Measurements from ENCODE around the gene NDUFB6. TPM values are rescaled to one million over a fixed set of nuclear protein-coding genes. Genes with fewer than 3 reads are reported as not detected.

NDUFB6 gene
- total RNA-seq, 1 experiment from 2014 or later = 74.6 TPM

DNA sequence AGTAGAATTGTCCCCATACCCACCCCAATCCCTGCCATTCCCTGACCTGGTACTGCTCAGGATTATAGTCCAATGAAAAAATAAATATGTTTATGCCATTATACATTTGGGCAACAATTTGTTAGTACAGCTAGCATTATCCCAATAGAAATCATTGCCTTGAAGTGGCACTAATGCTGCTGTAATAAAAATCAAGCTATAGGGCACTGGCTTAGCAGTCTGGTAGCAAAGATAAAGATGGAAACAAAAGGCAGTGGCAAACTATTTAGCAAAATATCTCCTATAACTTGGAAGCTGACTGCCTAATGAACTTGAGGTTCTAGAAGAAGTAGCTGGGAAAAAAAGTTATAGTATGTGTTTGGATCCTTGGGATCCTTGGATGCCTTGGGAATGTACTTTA is 18.4 kb downstream of the NDUFB6 start:
- TF ChIP-seq, protein P1, sequence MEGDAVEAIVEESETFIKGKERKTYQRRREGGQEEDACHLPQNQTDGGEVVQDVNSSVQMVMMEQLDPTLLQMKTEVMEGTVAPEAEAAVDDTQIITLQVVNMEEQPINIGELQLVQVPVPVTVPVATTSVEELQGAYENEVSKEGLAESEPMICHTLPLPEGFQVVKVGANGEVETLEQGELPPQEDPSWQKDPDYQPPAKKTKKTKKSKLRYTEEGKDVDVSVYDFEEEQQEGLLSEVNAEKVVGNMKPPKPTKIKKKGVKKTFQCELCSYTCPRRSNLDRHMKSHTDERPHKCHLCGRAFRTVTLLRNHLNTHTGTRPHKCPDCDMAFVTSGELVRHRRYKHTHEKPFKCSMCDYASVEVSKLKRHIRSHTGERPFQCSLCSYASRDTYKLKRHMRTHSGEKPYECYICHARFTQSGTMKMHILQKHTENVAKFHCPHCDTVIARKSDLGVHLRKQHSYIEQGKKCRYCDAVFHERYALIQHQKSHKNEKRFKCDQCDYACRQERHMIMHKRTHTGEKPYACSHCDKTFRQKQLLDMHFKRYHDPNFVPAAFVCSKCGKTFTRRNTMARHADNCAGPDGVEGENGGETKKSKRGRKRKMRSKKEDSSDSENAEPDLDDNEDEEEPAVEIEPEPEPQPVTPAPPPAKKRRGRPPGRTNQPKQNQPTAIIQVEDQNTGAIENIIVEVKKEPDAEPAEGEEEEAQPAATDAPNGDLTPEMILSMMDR (IDR thresholded peaks at IDR 0.05; ENCODE audit: insufficient read depth in 1 of 2, low read depth in 1 of 2, low read length in 1 of 2, severe bottlenecking in 1 of 2, unreplicated experiment in 1 of 2) = no peak
- ChIA-PET POLR2A (no interaction called here), CTCF (no interaction called here)
- no peak for DNase-seq
- intact Hi-C loops (cut with micrococcal nuclease; ENCODE audit: unreplicated experiment) = no loop called here
- Mint-ChIP-seq H3K27me3 (ENCODE audit: insufficient read depth, unreplicated experiment) (no peaks in the 10 kb centered on the region), H3K4me3 (ENCODE audit: unreplicated experiment) (no peak overlapping the region), H3K4me1 (ENCODE audit: low read depth, unreplicated experiment) (peaks cover 7% of the 10 kb centered on the region), H3K36me3 (ENCODE audit: insufficient read depth, unreplicated experiment) (peaks cover 36% of the 10 kb centered on the region), H3K27ac (ENCODE audit: unreplicated experiment) (no peak overlapping the region), H3K9me3 (ENCODE audit: unreplicated experiment) (no peaks in the 10 kb centered on the region)
- BruUV-seq (replicated peaks) = no TSS peak
- no peak overlapping the region for H3K4me3 ChIP-seq (ENCODE audit: low read depth, low read length)
- no peaks in the 10 kb centered on the region for H3K9me3 ChIP-seq
- no peaks in the 10 kb centered on the region for H3K36me3 ChIP-seq (ENCODE audit: control insufficient read depth, insufficient read depth, low read length)
- no peaks in the 10 kb centered on the region for H3K4me1 ChIP-seq
- H3K27me3 ChIP-seq (replicated peaks; ENCODE audit: control insufficient read depth, insufficient read depth, low read length) = no peaks in the 10 kb centered on the region

DNA sequence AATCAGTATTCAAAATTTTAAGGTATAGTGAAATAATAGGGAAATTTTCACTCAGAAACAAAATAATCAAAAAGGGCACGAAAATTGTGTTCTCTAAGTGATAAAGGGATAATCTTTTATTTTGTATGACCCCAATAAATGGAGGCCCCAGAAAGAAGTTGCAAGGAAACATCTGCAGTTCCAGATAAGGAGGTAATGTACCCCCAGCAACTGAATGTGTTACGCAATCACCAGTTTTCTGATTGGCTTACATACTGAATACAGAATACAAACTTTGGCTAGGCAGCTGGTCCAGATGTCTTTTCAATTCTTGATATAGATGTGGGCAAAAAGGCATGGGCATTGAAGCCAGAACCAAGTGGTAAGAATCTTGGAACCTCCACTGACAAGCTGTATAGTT is 18.9 kb downstream of the NDUFB6 start:
- ChIA-PET POLR2A (no interaction called here), CTCF (no interaction called here)
- no TSS peak for BruUV-seq (replicated peaks)
- peaks cover 7% of the 10 kb centered on the region for H3K4me1 Mint-ChIP-seq (ENCODE audit: low read depth, unreplicated experiment)
- H3K27me3 ChIP-seq (replicated peaks; ENCODE audit: control insufficient read depth, insufficient read depth, low read length) = no peaks in the 10 kb centered on the region
- no peaks in the 10 kb centered on the region for H3K4me1 ChIP-seq
- no peaks in the 10 kb centered on the region for H3K9me3 ChIP-seq
- DNase-seq = no peak
- peaks cover 34% of the 10 kb centered on the region for H3K36me3 Mint-ChIP-seq (ENCODE audit: insufficient read depth, unreplicated experiment)
- TF ChIP-seq, protein P1 (IDR thresholded peaks at IDR 0.05; ENCODE audit: insufficient read depth in 1 of 2, low read depth in 1 of 2, low read length in 1 of 2, severe bottlenecking in 1 of 2, unreplicated experiment in 1 of 2) = no peak
- H3K36me3 ChIP-seq (ENCODE audit: control insufficient read depth, insufficient read depth, low read length) = no peaks in the 10 kb centered on the region
- intact Hi-C loops (cut with micrococcal nuclease; ENCODE audit: unreplicated experiment) = no loop called here
- no peaks in the 10 kb centered on the region for H3K27me3 Mint-ChIP-seq (ENCODE audit: insufficient read depth, unreplicated experiment)
- no peak overlapping the region for H3K27ac Mint-ChIP-seq (ENCODE audit: unreplicated experiment)
- no peak overlapping the region for H3K4me3 ChIP-seq (ENCODE audit: low read depth, low read length)
- no peak overlapping the region for H3K4me3 Mint-ChIP-seq (ENCODE audit: unreplicated experiment)
- no peaks in the 10 kb centered on the region for H3K9me3 Mint-ChIP-seq (ENCODE audit: unreplicated experiment)

DNA sequence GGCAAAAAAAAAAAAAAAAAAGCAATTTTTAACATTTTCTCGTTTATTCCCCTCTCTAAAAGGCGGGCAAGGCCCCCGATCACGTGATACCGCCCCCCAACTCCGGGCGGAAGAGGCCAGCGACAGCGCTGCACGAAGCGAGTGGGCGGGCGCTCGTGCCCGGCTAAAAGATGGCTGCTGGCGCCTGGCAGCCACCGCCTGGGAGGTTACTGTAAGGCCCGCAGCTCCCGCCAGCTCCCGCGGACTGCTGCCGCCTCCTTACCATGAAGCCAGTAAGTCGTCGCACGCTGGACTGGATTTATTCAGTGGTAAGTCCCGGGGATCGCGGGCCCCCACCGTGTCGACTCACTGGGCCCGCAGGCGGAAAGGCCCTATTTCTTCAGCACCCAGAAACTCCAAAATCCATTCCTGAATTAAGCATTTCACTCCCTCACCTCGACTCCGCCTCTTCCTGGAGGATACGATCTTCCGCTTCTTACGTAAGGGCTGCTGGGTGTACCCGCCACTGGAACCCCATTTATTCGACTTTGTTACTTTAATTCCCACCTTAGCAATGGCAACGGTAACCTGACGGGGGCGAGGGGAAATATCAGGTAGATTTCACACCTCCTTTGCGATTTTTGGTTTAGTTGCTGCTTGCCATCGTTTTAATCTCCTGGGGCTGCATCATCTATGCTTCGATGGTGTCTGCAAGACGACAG is 20.6 kb downstream of the NDUFB6 start, which contains the start of the genes SMIM27 and TOPORS:
Gene SMIM27 (plus strand): TSS at position 156 of the 701 bp plus-strand sequence. CDS start 108 bp downstream, at position 264.
Gene TOPORS (minus strand): TSS at position 415 of the 701 bp plus-strand sequence. CDS start 150 bp downstream, at position 265.
- Histone ChIP-seq H3K4me3 (ENCODE audit: low read depth, low read length) (peak within 1 kb of the TSS; percentile 87), H3K4me1 (no peaks in the 10 kb centered on the region), H3K9me3 (no peaks in the 10 kb centered on the region), H3K36me3 (ENCODE audit: control insufficient read depth, insufficient read depth, low read length) (no peaks in the 10 kb centered on the region), H3K27me3 (replicated peaks; ENCODE audit: control insufficient read depth, insufficient read depth, low read length) (no peaks in the 10 kb centered on the region)
- Mint-ChIP-seq H3K36me3 (ENCODE audit: insufficient read depth, unreplicated experiment) (peaks cover 31% of the 10 kb centered on the region), H3K27ac (ENCODE audit: unreplicated experiment) (peak within 1 kb of the TSS; percentile 96), H3K4me3 (ENCODE audit: unreplicated experiment) (peak within 1 kb of the TSS; percentile 93), H3K27me3 (ENCODE audit: insufficient read depth, unreplicated experiment) (no peaks in the 10 kb centered on the region), H3K4me1 (ENCODE audit: low read depth, unreplicated experiment) (peaks cover 7% of the 10 kb centered on the region), H3K9me3 (ENCODE audit: unreplicated experiment) (no peaks in the 10 kb centered on the region)
- DNase-seq = peak; percentile 87 to 89
- POLR2A ChIA-PET = interaction anchor here (0.7 to 1.5 kb wide), 2 partner anchors 27 to 167 kb away, joined by 3 read pairs; partner anchors contain the start of gene RIGI
- CTCF ChIA-PET = interaction anchor here (0.7 to 3.1 kb wide), 2 partner anchors 20 to 200 kb away, joined by 4 to 25 read pairs; partner anchors contain the start of gene NDUFB6
- intact Hi-C loops (cut with micrococcal nuclease; ENCODE audit: unreplicated experiment) = loop anchor here (1.0 kb wide), 2 partner anchors 20 to 168 kb away; partner anchors contain the start of gene ACO1
- TF ChIP-seq, protein P1 (IDR thresholded peaks at IDR 0.05; ENCODE audit: insufficient read depth in 1 of 2, low read depth in 1 of 2, low read length in 1 of 2, severe bottlenecking in 1 of 2, unreplicated experiment in 1 of 2) = no peak
- TSS peak; percentile 81 for BruUV-seq (replicated peaks)
